ENCODE measurements around the gene NAP1L3.

The NAP1L3 gene

GRCh38 chrX:93649381-93649780 lies 24.0 kb downstream of the NAP1L3 start:
- TF ChIP-seq MYC (IDR thresholded peaks at IDR 0.05; ENCODE audit: low read depth, low read length) (no peak), POLR2A (IDR thresholded peaks at IDR 0.05; ENCODE audit: extremely low read depth, insufficient read length) (no peak), CTCF (IDR thresholded peaks at IDR 0.05; ENCODE audit: low read depth, low read length) (no peak), MAX (IDR thresholded peaks at IDR 0.05; ENCODE audit: low read depth, low read length) (no peak)
- DNase-seq (ENCODE audit: low read depth), result no peak
- H3K4me3 ChIP-seq (ENCODE audit: low read depth, low read length), result no peak overlapping the region

DNA sequence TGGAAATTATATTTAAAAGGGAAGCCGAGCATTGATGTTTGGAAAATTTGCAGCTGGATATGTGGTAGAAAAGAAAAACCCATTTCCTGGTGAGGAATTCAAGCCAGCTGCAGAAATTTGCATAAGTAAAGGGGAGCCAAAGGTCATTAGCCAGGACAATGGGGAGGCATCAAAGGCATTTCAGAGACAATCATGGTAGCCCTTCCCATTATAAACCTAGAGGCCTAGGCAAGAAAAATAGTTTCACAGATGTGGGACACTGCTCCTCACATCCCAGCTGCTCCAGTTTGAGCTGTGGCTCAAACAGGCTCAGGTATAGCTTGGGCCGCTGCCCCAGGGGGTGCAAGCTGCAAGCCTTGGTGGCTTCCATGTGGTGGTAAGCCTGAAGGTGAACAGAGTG lies 35.8 kb downstream of the NAP1L3 start:
- DNase-seq (ENCODE audit: low read depth), result no peak
- TF ChIP-seq POLR2A (IDR thresholded peaks at IDR 0.05; ENCODE audit: extremely low read depth, insufficient read length), result no peak
- no peak for TF ChIP-seq CTCF (IDR thresholded peaks at IDR 0.05; ENCODE audit: low read depth, low read length)
- no peak for TF ChIP-seq MAX (IDR thresholded peaks at IDR 0.05; ENCODE audit: low read depth, low read length)
- TF ChIP-seq MYC (IDR thresholded peaks at IDR 0.05; ENCODE audit: low read depth, low read length), result no peak
- H3K4me3 ChIP-seq (ENCODE audit: low read depth, low read length), result no peak overlapping the region
